ENCODE data around the gene AIFM1.
A peak's percentile ranks its signal among the peaks of the same experiment; 100 is the strongest.

AIFM1 gene

DNA sequence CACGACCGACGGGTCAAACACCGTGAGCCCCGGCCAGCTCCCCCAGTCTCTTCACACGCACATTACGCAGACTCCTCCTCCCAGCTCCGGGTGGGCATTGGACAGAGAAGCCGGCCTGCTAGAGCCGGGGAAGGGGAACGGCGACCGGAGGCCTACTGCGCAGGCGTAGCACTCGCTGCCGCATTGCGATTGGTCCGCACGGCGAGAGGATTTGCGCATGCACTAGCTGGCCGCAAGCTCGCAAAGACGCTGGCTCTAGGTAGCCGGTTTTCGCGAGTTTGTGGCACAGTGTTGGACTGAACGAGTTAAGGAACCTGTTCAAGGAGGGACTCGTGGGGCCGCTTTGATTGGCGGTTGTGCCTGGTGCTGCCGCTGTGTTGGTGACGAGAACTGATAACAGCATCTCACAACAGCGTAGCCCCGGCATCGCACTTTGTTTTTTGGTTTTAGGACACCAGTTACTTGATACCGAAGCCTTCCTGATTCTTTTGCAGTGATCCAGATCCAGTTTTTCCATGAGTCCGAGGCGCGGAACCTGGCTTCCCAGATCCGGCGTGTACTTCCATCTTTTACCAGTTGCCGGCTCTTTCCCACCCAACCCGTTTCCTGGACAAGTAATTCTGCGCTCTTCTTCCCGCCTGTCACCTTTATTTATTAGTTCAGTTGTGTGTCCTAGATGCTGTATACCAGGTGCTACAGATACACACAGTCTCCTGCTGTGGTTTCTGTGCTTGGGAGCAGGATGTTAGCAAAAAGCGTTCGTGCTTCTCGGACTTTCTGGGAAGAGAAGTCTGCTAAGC is at the start of gene AIFM1:
AIFM1 (minus strand) TSS at position 139 of the 800 bp plus-strand sequence. CDS start 185 bp downstream, outside the sequence.
- peak within 1 kb of the TSS; percentile 78 for H3K4me3 ChIP-seq (ENCODE audit: low read length)
- H3K4me1 ChIP-seq (ENCODE audit: low read length) = peaks cover 4% of the 10 kb centered on the region; the same call in 1 of the 2 replicates
- DNase-seq = peak; percentile 91
- H3K79me2 ChIP-seq (ENCODE audit: low read length) = peaks cover 33% of the 10 kb centered on the region
- H3K9ac ChIP-seq (ENCODE audit: low read length) = peak within 1 kb of the TSS; percentile 85
- H3K27me3 ChIP-seq (replicated peaks; ENCODE audit: insufficient read depth, low read length) = no peaks in the 10 kb centered on the region
- peak within 1 kb of the TSS; percentile 97 for H3K27ac ChIP-seq (ENCODE audit: low read length)
- H2AFZ ChIP-seq (ENCODE audit: low read length) = peak within 1 kb of the TSS; percentile 77
- no peaks in the 10 kb centered on the region for H3K9me2 ChIP-seq (replicated peaks; ENCODE audit: insufficient read depth, low read length)
- H3F3A ChIP-seq (ENCODE audit: insufficient read depth, low read length) = peaks cover 8% of the 10 kb centered on the region; the same call in 1 of the 2 replicates
- H3K9me3 ChIP-seq (replicated peaks; ENCODE audit: insufficient read depth, low read length) = no peaks in the 10 kb centered on the region
- H4K20me1 ChIP-seq (ENCODE audit: insufficient read depth, low read length) = no peaks in the 10 kb centered on the region
- H3K4me2 ChIP-seq (ENCODE audit: low read depth, low read length) = peak within 1 kb of the TSS; percentile 91
- H3K36me3 ChIP-seq (replicated peaks; ENCODE audit: insufficient read depth, low read length) = no peaks in the 10 kb centered on the region
- TF ChIP-seq, protein P1, sequence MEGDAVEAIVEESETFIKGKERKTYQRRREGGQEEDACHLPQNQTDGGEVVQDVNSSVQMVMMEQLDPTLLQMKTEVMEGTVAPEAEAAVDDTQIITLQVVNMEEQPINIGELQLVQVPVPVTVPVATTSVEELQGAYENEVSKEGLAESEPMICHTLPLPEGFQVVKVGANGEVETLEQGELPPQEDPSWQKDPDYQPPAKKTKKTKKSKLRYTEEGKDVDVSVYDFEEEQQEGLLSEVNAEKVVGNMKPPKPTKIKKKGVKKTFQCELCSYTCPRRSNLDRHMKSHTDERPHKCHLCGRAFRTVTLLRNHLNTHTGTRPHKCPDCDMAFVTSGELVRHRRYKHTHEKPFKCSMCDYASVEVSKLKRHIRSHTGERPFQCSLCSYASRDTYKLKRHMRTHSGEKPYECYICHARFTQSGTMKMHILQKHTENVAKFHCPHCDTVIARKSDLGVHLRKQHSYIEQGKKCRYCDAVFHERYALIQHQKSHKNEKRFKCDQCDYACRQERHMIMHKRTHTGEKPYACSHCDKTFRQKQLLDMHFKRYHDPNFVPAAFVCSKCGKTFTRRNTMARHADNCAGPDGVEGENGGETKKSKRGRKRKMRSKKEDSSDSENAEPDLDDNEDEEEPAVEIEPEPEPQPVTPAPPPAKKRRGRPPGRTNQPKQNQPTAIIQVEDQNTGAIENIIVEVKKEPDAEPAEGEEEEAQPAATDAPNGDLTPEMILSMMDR (IDR thresholded peaks at IDR 0.05; ENCODE audit: low read length) = no peak
- TF ChIP-seq EZH2phosphoT487 (IDR thresholded peaks at IDR 0.05; ENCODE audit: low read length) (no peak), EZH2 (optimal IDR thresholded peaks at IDR 0.05; ENCODE audit: low read depth, low read length) (no peak)

GRCh38 chrX:130213376-130213775 is 47.7 kb upstream of the AIFM1 start:
- TF ChIP-seq EZH2 (optimal IDR thresholded peaks at IDR 0.05; ENCODE audit: low read depth, low read length) (no peak), EZH2phosphoT487 (IDR thresholded peaks at IDR 0.05; ENCODE audit: low read length) (no peak)
- TF ChIP-seq, protein P1 (IDR thresholded peaks at IDR 0.05; ENCODE audit: low read length) = no peak

GRCh38 chrX:130212371-130212770 is 46.7 kb upstream of the AIFM1 start:
- no peak overlapping the region for H3K9ac ChIP-seq (ENCODE audit: low read length)
- no peaks in the 10 kb centered on the region for H3K4me1 ChIP-seq (ENCODE audit: low read length)
- no peaks in the 10 kb centered on the region for H3K79me2 ChIP-seq (ENCODE audit: low read length)
- no peak overlapping the region for H2AFZ ChIP-seq (ENCODE audit: low read length)
- no peak for DNase-seq
- no peaks in the 10 kb centered on the region for H4K20me1 ChIP-seq (ENCODE audit: insufficient read depth, low read length)
- no peak overlapping the region for H3K4me3 ChIP-seq (ENCODE audit: low read length)
- H3K27ac ChIP-seq (ENCODE audit: low read length) = no peak overlapping the region
- TF ChIP-seq, protein P1 (IDR thresholded peaks at IDR 0.05; ENCODE audit: low read length) = no peak
- TF ChIP-seq EZH2phosphoT487 (IDR thresholded peaks at IDR 0.05; ENCODE audit: low read length) (no peak), EZH2 (optimal IDR thresholded peaks at IDR 0.05; ENCODE audit: low read depth, low read length) (no peak)
- no peaks in the 10 kb centered on the region for H3K27me3 ChIP-seq (replicated peaks; ENCODE audit: insufficient read depth, low read length)
- H3K4me2 ChIP-seq (ENCODE audit: low read depth, low read length) = no peak overlapping the region
- H3K9me3 ChIP-seq (replicated peaks; ENCODE audit: insufficient read depth, low read length) = no peaks in the 10 kb centered on the region
- H3F3A ChIP-seq (ENCODE audit: insufficient read depth, low read length) = no peaks in the 10 kb centered on the region
- H3K36me3 ChIP-seq (replicated peaks; ENCODE audit: insufficient read depth, low read length) = no peaks in the 10 kb centered on the region
- no peaks in the 10 kb centered on the region for H3K9me2 ChIP-seq (replicated peaks; ENCODE audit: insufficient read depth, low read length)

More at GRCh38 chrX:130213376-130213775, 47.7 kb upstream of the AIFM1 start:
- Histone ChIP-seq H2AFZ (ENCODE audit: low read length) (no peak overlapping the region), H3K4me1 (ENCODE audit: low read length) (no peaks in the 10 kb centered on the region), H3F3A (ENCODE audit: insufficient read depth, low read length) (no peaks in the 10 kb centered on the region), H3K27me3 (replicated peaks; ENCODE audit: insufficient read depth, low read length) (no peaks in the 10 kb centered on the region), H3K36me3 (replicated peaks; ENCODE audit: insufficient read depth, low read length) (no peaks in the 10 kb centered on the region), H3K79me2 (ENCODE audit: low read length) (no peaks in the 10 kb centered on the region), H3K27ac (ENCODE audit: low read length) (no peak overlapping the region), H3K9me3 (replicated peaks; ENCODE audit: insufficient read depth, low read length) (no peaks in the 10 kb centered on the region), H3K9me2 (replicated peaks; ENCODE audit: insufficient read depth, low read length) (no peaks in the 10 kb centered on the region), H3K4me3 (ENCODE audit: low read length) (no peak overlapping the region), H4K20me1 (ENCODE audit: insufficient read depth, low read length) (no peaks in the 10 kb centered on the region), H3K4me2 (ENCODE audit: low read depth, low read length) (no peak overlapping the region), H3K9ac (ENCODE audit: low read length) (no peak overlapping the region)
- DNase-seq = no peak

Measured in MM.1S (cell line).